GM21786 (cell line): Measurements from ENCODE around the gene CD47.

Source experiments
- ATAC-seq: cut with Tn5 transposase; IDR thresholded peaks from one replicate; pipeline ENCODE4 v1.9.1; 2021; ENCODE audit not compliant: unreplicated experiment

Gene CD47

DNA sequence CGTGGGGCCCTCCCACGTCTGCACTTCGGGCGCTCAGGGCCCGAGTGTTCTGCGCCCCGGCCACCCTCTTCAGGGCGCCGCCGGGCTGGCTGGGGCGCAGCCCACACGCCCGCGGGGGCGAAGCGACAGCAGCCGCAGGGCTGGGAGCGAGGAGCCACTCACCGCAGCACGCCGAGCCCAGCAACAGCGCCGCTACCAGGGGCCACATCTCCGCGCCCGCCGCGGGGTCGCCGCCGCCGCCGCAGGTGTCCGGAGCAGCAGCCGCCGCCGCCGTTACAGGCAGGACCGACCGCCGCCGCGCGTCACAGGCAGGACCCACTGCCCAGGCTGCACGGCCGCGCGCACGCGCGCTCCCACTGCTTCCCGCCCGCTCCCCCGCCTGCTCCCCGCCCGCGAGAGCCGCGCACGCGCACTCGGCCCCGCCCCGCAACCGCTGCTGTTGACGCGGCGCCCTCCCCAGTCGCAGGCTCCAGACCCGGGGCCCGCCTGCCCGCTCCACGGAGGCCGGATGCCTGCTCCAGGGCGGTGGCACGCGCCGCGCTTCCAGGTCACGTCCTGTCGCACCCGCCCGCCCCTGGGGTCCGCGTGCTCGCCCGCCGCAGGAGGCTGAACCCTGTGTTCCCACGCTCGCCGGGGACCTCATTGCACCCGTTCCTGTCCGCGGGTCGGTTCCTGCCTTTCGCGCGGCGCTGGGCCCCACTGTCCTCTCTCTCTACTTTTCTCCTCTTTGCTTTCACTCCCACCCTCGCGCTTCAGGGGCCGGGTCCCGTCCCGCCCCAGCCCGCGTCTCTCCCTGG lies at the start of gene CD47:
Gene CD47, minus strand, starts transcription at position 331 of the 797 bp plus-strand sequence. Its CDS starts 123 bp downstream, at position 208.
- peak; percentile 60 for ATAC-seq

DNA sequence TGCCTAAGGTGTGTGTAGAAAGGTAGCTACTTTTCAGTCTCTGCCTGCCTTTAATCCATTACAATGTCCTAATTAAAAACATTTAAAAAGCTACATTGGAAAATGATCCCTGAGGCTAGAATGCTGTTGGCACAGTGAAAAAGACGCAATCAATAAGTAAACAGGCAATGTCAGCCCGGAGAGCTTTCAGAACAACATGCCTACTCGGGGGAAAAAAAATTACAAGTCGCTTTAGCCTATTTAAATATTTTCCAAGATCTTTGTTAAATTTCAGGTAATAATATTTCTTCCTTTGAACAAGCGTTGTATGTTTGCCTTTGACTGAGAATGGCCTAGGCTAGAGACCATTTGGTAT lies 46.6 kb upstream of the CD47 start:
- no peak for ATAC-seq

DNA sequence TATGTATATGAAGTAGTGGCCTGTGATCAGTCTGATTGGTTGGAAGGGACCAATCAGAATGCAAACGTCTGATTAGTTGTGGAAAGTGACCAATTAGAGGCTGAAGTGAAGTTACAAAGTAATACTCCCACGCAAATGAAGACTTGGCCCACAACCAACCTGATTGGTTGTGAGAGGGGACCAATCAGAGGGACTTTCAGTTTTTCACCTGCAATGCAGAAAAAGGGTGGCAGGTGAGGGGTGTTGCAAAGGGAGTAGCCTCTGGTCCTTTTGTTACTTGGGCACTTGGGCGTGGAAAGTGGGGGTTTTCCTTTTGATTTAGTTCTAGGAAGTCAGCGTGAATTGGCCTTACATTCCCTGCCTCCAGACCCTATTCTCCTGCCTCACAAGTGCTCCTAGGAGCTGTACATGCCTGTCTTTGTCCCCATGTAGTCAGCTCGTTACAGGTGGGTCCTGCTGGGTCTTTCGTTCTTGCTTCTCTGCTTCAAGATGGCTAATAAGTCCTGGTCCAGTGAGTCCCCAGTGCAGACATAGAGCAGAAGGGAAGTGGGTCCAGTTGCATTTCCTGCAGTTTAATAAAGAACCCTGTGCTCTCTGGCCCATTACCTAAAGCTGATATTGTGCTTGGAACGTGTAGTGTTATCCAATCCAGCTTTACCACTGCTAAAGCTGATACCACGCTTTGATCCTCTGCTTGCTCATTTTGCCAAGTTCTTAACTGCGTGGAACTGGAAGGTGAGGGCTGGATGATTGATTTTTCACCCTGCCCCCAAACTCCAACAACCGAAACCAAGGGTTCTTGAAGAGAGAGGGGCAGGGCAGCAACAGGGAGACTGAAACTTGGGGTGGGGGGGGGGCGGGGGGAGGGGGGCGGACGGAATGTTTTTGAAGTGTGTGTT lies 46.0 kb upstream of the CD47 start:
- no peak for ATAC-seq

DNA sequence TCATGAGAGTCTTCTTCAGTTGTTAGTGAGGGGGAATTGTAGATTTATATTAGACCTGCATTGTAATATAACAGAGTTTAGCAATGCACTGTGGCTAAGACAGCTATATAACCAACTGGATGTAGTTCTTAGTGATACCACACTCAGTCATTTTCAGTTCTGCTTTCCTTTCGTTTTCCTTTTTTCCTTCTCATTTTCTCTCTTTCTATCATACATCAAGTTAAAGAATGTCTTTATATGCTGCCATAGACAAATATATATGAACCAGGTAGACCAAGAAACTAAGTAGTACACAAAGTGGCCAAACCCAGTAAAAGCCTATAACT lies 43.7 kb upstream of the CD47 start:
- peak; percentile 39 for ATAC-seq

DNA sequence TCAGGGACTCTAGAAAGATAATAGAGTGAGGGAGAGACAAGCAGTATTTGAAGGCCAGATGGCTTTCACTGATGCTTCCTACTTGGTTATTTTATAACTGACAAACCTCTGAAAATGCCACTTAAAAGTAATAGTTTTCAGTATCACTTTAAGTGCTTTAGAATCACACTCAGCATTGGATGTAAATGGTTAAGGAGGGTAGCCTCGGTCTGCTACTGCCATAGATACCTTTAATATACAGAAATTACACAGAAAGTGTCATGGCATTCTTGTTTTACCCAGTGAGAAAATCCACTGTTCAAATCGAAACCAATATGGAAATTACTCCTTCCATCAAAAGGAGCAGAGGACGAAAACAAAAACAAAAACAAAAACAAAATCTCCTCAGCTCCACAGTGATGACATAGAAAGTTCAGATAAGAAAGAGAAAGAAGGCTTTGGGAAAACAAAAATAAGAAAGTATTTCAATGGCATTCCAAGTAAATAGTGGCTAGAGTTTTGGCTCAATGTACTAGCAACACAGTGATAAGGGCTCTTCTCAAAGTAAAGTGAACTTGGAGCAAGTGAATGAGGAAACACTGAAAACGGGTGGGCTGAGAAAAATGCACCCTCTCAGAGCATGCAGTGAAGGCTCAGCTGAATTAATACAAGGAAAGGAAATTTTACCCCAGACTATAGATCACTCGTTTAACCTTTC lies 43.2 kb upstream of the CD47 start:
- peak; percentile 57 for ATAC-seq

DNA sequence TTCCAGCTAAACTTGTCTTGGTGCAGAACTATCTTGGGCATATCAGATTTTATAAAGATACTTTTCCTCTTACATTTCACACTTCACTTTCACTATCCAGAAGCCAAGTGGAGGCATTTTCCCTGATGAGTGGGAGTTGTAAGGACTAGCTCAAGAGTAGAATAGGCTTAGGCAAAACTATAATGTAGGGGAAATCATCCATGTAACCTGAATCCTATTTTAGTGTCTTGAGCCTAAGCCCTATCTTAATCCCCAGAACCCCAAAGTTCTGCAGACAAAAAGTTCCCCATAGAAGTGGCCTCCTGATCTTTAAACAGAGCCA lies 42.2 kb upstream of the CD47 start:
- no peak for ATAC-seq

DNA sequence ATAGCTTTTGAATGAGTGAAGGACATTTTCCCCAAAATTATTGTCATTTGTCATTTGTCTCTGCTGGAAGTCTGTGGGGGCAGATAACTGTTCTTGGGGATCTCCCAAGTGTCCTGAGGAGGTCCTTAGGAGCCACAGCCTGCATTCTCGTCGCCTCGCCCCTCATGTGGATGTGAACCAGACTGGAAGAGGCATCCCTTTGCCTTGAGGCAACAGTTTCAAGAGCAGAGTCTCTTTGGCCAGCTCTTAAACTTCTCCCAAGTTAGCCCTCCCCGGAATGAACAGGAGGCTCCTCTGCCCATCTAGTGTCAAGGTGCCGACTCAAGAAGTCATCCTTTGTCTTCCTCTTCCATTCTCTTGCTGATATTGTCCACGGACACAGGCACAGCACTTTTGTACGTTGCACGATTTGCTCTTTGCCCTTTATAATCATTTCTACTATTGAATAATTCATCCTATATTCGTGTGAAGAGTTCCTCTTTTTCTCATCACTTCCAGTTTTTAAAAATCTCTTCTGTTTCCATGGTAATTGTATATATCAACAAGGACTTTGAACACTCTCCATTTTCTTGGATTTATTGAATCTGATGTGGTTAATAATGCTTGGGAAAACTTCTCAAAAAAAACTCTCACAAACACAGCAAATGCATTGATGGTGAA lies 40.8 kb upstream of the CD47 start:
- ATAC-seq = no peak

DNA sequence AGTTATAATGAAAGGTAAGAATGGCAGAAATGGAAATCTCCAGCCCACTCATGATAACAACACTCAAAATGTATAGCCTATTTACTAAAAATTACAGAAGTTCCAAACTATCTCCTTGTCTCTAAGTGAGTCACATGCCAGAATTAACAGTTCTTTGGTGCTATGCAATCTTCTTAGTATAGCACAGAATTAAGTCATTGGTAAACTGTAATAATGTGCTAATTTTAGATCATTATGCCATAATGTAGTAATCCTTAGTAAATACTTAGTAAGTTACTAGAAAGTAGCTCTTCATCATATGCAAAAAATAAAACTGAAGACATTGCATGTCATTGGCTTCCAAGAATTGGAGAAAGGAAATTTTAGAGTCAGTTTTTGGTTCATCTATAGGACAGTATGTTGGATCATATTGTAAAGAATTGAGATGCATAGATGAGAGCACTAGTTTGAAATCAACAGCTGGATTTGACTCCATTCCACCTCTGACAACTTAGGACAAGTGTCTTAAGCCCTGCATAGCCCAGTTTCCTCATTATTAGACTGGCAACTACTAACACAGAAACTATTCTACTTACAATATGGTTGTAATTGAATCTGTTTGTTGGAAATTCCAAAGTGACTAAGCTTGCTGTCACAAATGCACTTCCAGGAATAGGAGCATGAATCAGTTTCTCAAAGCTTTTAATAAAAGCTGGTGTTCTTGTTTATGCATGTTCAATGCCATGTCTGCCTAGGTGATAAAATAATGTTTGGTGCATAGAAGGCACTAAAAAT lies 40.1 kb upstream of the CD47 start:
- ATAC-seq = no peak

DNA sequence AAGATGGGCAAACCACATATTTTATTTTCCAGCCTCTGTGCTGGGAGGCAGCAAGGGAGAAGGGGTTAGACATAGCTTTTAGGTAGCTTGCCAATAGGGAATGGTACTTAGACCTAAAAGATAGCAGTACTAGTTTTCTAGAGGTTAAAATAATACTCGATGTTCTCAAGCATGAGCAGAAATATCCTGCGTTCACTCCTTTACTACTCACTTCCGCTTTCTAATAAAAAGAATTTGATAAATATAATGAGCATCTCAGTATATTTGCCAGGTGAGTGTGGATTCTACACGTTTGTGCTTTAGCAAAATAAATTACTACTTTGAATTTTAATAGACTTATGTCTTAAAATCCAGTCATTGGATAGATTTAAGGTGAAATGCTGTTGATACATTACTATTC lies 39.4 kb upstream of the CD47 start:
- ATAC-seq = no peak

DNA sequence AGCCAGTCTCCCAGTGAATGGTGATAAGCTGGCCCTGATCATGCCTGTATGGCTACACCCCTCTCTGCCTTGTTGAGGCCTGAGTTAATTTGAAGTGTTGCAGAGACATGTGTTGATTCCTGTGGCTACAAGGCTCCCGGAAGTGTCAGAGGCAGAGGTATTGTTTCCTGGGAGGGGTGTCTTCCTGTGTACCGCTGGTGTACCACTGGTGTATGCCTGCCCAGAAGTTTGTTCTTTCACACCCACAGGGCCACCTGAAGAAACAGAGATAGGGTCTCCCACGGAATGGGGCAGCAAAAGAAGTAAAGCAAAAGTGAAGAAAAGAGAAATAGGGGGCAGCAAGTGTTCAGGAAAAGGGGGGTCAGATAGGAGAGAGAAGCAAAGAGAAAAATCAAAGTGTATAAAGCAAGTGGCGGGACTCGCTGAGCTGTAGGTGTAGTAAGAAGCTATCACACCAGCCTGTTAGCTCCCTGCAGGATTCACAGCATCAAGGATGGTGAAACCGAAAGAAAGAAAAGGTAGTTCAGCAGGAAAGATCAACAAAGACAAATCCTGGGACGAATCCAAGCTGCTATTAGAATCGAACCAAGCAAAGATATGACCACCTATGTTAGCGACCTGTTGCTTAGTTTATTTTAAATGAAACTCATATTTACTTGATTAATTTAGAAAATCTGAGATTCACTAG lies 36.6 kb upstream of the CD47 start:
- no peak for ATAC-seq

DNA sequence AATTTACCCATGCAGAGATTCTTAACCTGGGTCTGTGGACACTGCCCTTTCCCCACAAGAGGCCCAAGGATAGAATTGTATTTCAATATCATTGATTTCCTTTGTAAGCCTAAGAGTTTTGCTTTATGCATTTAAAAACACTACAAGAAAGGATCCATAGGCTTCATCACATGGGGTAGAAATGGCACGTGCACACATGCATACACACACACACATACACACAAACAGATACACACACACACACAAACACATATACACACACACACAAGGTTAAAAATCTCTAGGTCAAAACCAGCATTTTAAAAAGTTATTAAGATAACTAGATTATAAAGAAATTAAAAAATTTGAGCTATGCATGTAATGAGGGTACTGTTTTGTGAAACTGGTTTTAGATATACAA lies 35.5 kb upstream of the CD47 start:
- ATAC-seq = no peak

DNA sequence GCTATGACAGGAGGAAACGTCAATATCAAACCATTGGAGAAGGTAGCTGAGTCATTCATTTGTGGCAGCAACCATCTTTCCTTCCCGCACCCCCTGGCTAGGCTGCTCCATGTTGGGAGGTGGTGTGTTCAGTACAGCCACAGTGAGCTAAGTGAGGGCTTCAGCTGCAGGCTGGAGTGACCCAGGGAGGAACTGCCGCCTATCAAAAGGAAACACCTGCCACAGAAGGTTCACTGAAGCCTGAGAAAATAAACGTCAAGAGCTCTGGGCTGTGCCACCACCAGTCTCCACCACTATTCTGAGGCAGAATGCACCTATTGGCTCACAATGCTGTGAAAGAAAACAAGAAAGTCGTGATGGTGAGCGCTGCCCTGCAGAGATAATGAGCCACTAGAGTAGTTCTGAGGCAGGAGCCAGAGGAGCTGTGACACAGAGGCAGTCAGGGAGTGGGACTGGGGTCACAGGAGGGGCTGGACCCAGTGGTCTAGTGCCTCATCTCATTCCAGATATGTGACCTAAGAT lies 34.8 kb upstream of the CD47 start:
- ATAC-seq = peak; percentile 42

DNA sequence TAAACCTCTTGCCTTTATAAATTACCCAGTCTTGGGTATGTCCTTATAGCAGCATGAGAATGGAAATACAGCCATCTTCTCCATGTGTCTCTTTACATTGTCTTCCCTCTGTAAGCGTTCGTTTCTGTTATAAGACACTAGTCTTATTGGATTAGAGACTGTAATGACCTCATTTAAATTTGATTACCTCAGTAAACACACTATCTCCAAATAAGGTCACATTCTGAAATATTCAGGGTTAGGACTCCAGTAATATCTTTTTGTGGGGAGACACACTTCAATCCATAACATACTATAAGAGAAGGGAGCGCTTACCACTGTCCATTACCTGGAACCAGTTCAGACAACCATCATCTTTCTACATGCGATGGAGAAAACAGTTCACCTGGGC lies 34.3 kb upstream of the CD47 start:
- ATAC-seq = no peak

DNA sequence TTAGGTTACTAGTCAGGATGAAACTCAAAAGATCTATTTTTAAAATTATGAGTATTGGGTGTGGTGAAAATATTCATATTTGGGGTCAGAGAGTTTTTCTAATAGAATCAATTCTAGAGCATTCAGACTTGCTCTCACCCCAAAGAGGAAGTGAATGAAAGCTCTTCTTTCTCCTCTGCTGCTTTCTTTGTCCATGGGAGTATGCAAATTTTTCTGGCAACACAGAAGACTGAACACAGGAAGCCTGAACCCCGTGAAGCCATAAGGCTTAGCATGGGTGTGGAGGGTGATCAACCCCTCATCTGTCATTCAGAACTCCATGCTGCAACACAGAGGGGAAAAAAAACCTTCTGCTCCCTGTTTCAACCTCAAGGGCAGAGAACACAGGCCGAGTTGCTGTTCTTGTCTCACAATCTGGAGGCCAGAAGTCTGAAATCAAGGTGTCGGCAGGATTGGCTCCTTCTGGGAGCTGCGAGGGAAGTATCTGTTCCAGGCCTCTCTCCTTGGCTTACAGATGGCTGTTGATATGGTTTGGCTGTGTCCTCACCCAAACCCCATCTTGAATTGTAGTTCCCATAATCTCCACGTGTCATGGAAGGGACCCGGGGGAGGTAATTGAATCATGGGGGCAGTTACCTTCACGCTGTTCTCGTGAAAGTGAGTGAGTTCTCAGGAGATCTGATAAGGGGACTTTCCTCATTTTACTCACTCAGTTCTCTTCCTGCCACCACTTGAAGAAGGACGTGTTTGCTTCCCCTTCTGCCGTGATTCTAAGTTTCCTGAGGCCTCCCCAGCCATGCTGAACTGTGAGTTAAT lies 33.7 kb upstream of the CD47 start:
- ATAC-seq = peak; percentile 81

DNA sequence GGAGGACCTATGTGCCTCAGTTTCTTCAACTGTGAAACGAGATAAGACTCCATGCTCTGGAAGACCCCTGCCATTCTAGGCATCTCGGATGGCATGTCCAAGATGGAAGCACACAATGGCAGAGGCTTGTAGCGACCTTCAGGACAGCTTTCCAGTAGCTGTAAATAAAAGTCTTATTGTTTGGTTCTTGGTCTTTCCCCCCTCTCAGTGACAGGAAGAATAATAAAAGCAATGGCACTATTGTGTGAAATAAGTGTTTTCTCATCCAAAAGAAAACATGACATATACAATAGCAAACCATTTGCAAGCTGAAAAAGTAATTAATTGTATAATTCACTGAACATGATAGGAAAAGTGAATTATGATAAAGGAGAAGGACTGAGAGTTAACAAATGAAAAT lies 32.5 kb upstream of the CD47 start:
- no peak for ATAC-seq

DNA sequence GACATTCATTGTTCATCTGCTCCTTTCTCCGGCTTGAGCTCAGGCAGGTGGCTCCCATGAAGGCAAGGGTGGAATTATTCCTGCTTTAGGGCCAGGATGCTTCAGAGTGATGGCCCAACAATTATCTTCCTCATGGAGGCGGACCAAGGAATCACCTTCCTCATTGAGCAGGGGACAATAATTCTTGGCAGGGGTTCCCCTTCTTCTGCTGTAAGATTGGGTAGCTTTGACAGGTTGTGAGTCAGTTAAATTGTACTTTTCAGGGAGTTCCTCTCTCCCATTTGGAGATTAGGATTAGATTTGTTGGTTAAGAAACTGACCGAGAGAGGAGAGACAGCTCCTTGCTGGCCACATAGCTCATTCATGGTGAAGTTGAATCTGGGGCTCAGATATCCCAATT lies 31.4 kb upstream of the CD47 start:
- no peak for ATAC-seq

DNA sequence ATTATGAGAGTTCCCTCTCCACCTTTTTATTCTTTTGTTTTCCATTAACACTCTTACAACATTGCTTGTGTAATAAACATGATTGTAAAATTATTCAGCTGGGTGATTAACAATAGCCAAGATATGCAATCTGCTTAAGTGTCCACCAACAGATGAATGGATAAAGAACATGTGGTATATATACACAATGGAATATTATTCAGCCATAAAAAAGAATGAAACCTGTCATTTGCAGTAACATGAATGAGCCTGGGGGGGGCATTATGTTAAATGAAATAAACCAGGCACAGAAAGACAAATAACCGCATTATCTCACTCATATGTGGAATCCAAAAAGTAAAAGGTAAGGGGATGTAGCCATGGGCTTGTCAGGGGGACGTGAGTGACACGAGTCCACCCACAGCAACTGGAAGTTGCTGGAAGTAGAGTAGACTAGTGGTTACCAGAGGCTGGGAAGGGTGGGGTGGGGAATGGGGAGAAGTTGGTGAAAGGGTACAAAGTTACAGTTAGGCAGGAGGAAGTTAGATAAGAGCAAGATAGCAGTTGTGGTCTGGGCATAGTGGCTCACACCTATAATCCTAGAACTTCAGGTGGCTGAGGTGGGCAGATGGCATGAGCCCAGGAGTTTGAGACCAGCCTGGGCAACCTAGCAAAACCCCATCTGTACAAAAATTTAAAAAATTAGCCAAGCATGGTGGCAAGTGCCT lies 28.7 kb upstream of the CD47 start:
- no peak for ATAC-seq

DNA sequence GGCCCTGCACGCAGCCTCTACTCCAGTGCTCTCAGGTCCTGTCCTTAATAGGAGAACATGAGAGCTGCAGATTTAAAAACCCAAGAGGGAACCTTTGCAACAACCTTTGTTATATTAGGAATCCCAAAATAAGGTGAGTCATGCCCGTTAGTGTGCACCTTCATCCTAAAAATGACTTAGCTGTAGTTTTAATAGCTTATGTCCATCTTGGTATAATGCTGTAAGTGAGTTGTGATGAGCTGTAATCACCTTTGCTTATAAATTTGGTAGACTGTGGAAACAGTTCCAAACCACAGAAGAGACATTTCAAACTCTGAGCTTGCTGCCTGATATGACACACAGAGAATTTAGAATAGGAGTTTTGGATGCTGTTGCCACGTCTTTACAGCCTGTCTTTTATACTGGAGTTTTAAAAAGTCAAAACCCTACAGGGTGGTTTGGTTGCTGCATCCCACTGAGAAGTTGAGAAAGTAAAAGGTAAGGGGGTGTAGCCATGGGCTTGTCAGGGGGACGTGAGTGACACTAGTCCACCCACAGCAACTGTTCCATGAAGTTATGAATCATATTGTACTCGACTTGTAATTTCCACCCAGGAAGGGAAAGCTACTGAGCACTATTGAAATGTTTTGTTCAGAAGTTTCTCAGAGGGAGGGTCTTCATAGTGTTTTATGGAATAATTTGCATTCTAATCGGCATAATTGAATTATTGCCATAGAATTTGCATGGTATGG lies 27.4 kb upstream of the CD47 start:
- ATAC-seq = no peak
